Heart left ventricle (tissue), 13 donors: Measurements from ENCODE around the gene RTN3.

Experiments
- POLR2A ChIP-seq, 2 donors: fragments of 450-650 bp; IDR thresholded peaks; one replicate each; pipeline ENCODE4 v1.6.1; 2017; ENCODE audit warnings: antibody characterized with exemption in 2 of 2, mild to moderate bottlenecking in 2 of 2, moderate library complexity in 2 of 2
- TF ChIP-seq, protein P1 (sequence below), 12 donors: fragments of 200-600 bp; sonication (generic) in 4 of 12; IDR thresholded peaks; one replicate each; pipeline versions ENCODE4 v1.5.0 to v1.8.0; 2018 to 2022; ENCODE audit warnings: antibody characterized with exemption in 12 of 12, mild to moderate bottlenecking in 5 of 12
- donor health status: ischemic (EF 13 %, LVEDD 7.1; RV severe dilation, severe dysfunction).
- donor health status: DM: no; HTN: yes; CAD: no.
- donor health status: DM: no; HTN: no; CAD: no.
- donor health status: ischemic (EF 25% LVEDD 6.9; RV normal size, moderate dysfunction).
- donor health status: ischemic (EF 25% LVEDD 5.7; RV mildly dilated, moderate dysfunction).
- donor health status: ischemic (EF 35%, LVEDD 5.7; RV mildly dilated, moderate dysfunction).
- donor health status: nonischemic (EF 11% LVEDD 7.7; RV severe dilation, severe dysfunction).
- donor health status: DM: yes; HTN: yes; CAD: no.
- donor health status: PGD.
- donor health status: ischemic (EF 29% LVEDD 5.4; RV normal size, mild dysfunction).
- donor health status: nonischemic (EF 23%, LVEDD 6.1; RV moderate dilation, normal function).

DNA sequence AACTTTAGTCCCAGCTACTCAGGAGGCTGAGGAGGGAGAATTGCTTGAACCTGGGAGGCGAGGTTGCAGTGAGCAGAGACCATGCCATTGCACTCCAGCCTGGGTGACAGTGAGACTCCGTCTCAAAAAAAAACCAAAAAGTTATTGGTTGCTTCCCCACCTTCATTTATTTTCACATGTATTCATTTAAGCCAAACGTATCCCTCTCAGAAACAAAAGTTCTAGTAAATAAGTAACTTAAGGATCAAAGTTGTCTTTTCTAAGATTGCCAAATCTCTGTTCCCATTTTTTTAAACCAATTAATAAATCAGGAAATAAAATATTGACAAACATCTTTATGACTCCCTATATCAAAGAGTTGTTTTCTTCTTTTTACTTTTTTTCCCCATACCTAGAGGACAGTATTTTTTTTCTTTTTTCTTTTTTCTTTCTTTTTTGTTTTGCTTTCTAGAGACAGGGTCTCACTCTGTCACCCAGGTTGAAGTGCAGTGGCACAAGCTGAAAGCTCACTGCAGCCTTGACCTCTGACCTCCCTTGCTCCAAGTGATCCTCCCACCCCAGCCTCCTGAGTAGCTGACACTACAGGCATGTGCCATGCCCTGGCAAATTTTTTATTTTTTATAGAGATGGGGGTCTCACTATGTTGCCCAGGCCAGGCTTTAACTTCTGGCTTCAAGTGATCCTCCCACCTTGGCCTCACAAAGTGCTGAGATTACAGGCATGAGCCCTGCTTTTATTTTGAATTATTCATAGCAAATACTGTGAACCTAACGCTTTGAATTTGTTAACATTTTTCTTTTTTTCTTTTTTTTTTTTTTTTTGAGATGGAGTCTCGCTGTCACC lies 75.8 kb downstream of the RTN3 start:
- TF ChIP-seq, protein P1, sequence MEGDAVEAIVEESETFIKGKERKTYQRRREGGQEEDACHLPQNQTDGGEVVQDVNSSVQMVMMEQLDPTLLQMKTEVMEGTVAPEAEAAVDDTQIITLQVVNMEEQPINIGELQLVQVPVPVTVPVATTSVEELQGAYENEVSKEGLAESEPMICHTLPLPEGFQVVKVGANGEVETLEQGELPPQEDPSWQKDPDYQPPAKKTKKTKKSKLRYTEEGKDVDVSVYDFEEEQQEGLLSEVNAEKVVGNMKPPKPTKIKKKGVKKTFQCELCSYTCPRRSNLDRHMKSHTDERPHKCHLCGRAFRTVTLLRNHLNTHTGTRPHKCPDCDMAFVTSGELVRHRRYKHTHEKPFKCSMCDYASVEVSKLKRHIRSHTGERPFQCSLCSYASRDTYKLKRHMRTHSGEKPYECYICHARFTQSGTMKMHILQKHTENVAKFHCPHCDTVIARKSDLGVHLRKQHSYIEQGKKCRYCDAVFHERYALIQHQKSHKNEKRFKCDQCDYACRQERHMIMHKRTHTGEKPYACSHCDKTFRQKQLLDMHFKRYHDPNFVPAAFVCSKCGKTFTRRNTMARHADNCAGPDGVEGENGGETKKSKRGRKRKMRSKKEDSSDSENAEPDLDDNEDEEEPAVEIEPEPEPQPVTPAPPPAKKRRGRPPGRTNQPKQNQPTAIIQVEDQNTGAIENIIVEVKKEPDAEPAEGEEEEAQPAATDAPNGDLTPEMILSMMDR (IDR thresholded peaks at IDR 0.05) = no peak
- no peak for TF ChIP-seq POLR2A (IDR thresholded peaks at IDR 0.05)
